ENCODE measurements around the gene TRNT1.

The TRNT1 gene

GRCh38 chr3:3105246-3105645, 21.5 kb upstream of the TRNT1 start:
- H3K27ac Mint-ChIP-seq = no peak overlapping the region
- no peaks in the 10 kb centered on the region for H3K9me3 Mint-ChIP-seq
- H3K4me3 Mint-ChIP-seq = no peak overlapping the region
- H3K27me3 Mint-ChIP-seq = peaks cover 3% of the 10 kb centered on the region
- no peak for DNase-seq
- peaks cover 14% of the 10 kb centered on the region for H3K4me1 Mint-ChIP-seq
- no peaks in the 10 kb centered on the region for H3K36me3 Mint-ChIP-seq (ENCODE audit: low read depth)
- no peak for ATAC-seq

GRCh38 chr3:3105815-3106214, 20.9 kb upstream of the TRNT1 start:
- Mint-ChIP-seq H3K4me1 (peaks cover 19% of the 10 kb centered on the region), H3K9me3 (no peaks in the 10 kb centered on the region), H3K27me3 (peaks cover 3% of the 10 kb centered on the region), H3K36me3 (ENCODE audit: low read depth) (no peaks in the 10 kb centered on the region), H3K27ac (no peak overlapping the region), H3K4me3 (no peak overlapping the region)
- ATAC-seq (no peak), DNase-seq (no peak)

GRCh38 chr3:3107181-3107580, 19.6 kb upstream of the TRNT1 start:
- Mint-ChIP-seq H3K27me3 (peaks cover 3% of the 10 kb centered on the region), H3K36me3 (ENCODE audit: low read depth) (no peaks in the 10 kb centered on the region), H3K9me3 (no peaks in the 10 kb centered on the region), H3K4me3 (no peak overlapping the region), H3K4me1 (peaks cover 18% of the 10 kb centered on the region), H3K27ac (no peak overlapping the region)
- ATAC-seq (no peak), DNase-seq (no peak)

GRCh38 chr3:3107858-3108257, 18.9 kb upstream of the TRNT1 start:
- no peak overlapping the region for H3K27ac Mint-ChIP-seq
- peaks cover 3% of the 10 kb centered on the region for H3K27me3 Mint-ChIP-seq
- ATAC-seq (no peak), DNase-seq (no peak)
- H3K36me3 Mint-ChIP-seq (ENCODE audit: low read depth) = no peaks in the 10 kb centered on the region
- H3K4me1 Mint-ChIP-seq = peaks cover 18% of the 10 kb centered on the region
- no peaks in the 10 kb centered on the region for H3K9me3 Mint-ChIP-seq
- H3K4me3 Mint-ChIP-seq = no peak overlapping the region

- H3K27me3 Mint-ChIP-seq = peaks cover 3% of the 10 kb centered on the region
- ATAC-seq = peak; percentile 40
- peaks cover 18% of the 10 kb centered on the region for H3K4me1 Mint-ChIP-seq
- DNase-seq = no peak
- no peaks in the 10 kb centered on the region for H3K36me3 Mint-ChIP-seq (ENCODE audit: low read depth)
- no peak overlapping the region for H3K27ac Mint-ChIP-seq
- H3K4me3 Mint-ChIP-seq = peak overlapping the region; percentile 7
- H3K9me3 Mint-ChIP-seq = no peaks in the 10 kb centered on the region
Measured at GRCh38 chr3:3109407-3110298, 17.1 kb upstream of the TRNT1 start.

GRCh38 chr3:3110299-3110630, 16.5 kb upstream of the TRNT1 start, which contains the start of gene IL5RA:
TSS of gene IL5RA (minus strand) at chr3:3110374. CDS start at chr3:3104984, 5,390 bp downstream.
- ATAC-seq = no peak
- Mint-ChIP-seq H3K4me1 (peaks cover 18% of the 10 kb centered on the region), H3K27me3 (no peaks in the 10 kb centered on the region), H3K27ac (no peak within 1 kb of the TSS), H3K4me3 (peak within 1 kb of the TSS; percentile 7), H3K36me3 (ENCODE audit: low read depth) (no peaks in the 10 kb centered on the region), H3K9me3 (no peaks in the 10 kb centered on the region)
- no peak for DNase-seq

- ATAC-seq = no peak
- Mint-ChIP-seq H3K36me3 (ENCODE audit: low read depth) (no peaks in the 10 kb centered on the region), H3K27me3 (no peaks in the 10 kb centered on the region), H3K9me3 (no peaks in the 10 kb centered on the region), H3K4me1 (peaks cover 16% of the 10 kb centered on the region), H3K4me3 (no peak overlapping the region), H3K27ac (no peak overlapping the region)
- no peak for DNase-seq
Measured at GRCh38 chr3:3110749-3111361, 15.9 kb upstream of the TRNT1 start.

- H3K9me3 Mint-ChIP-seq = no peaks in the 10 kb centered on the region
- no peak for ATAC-seq
- no peaks in the 10 kb centered on the region for H3K36me3 Mint-ChIP-seq (ENCODE audit: low read depth)
- DNase-seq = no peak
- no peak overlapping the region for H3K4me3 Mint-ChIP-seq
- no peaks in the 10 kb centered on the region for H3K27me3 Mint-ChIP-seq
- H3K27ac Mint-ChIP-seq = no peak overlapping the region
- H3K4me1 Mint-ChIP-seq = peaks cover 15% of the 10 kb centered on the region
Measured at GRCh38 chr3:3113042-3113709, 13.6 kb upstream of the TRNT1 start.

GRCh38 chr3:3117651-3118050, 9.1 kb upstream of the TRNT1 start:
- Mint-ChIP-seq H3K27me3 (no peaks in the 10 kb centered on the region), H3K4me1 (peaks cover 6% of the 10 kb centered on the region), H3K36me3 (ENCODE audit: low read depth) (no peaks in the 10 kb centered on the region), H3K27ac (no peak overlapping the region), H3K4me3 (no peak overlapping the region), H3K9me3 (no peaks in the 10 kb centered on the region)
- ATAC-seq = no peak
- DNase-seq = no peak

GRCh38 chr3:3119393-3119851, 7.3 kb upstream of the TRNT1 start:
- H3K9me3 Mint-ChIP-seq = no peaks in the 10 kb centered on the region
- no peak for DNase-seq
- peak; percentile 88 for ATAC-seq
- no peaks in the 10 kb centered on the region for H3K36me3 Mint-ChIP-seq (ENCODE audit: low read depth)
- H3K27ac Mint-ChIP-seq = no peak overlapping the region
- H3K4me1 Mint-ChIP-seq = peaks cover 6% of the 10 kb centered on the region
- H3K4me3 Mint-ChIP-seq = no peak overlapping the region
- H3K27me3 Mint-ChIP-seq = no peaks in the 10 kb centered on the region

- H3K36me3 Mint-ChIP-seq (ENCODE audit: low read depth) = peaks cover 40% of the 10 kb centered on the region
- DNase-seq = no peak
- H3K9me3 Mint-ChIP-seq = no peaks in the 10 kb centered on the region
- ATAC-seq = no peak
- H3K4me1 Mint-ChIP-seq = peaks cover 42% of the 10 kb centered on the region
- H3K27me3 Mint-ChIP-seq = no peaks in the 10 kb centered on the region
- H3K27ac Mint-ChIP-seq = peak overlapping the region; percentile 99
- H3K4me3 Mint-ChIP-seq = peak overlapping the region; percentile 97
Measured at GRCh38 chr3:3125977-3126376, 763 bp upstream of the TRNT1 start.

- DNase-seq (peak; percentile 35), ATAC-seq (peak; percentile 57)
- no peaks in the 10 kb centered on the region for H3K27me3 Mint-ChIP-seq
- no peaks in the 10 kb centered on the region for H3K9me3 Mint-ChIP-seq
- H3K36me3 Mint-ChIP-seq (ENCODE audit: low read depth) = peaks cover 45% of the 10 kb centered on the region
- peak overlapping the region; percentile 97 for H3K4me3 Mint-ChIP-seq
- peaks cover 42% of the 10 kb centered on the region for H3K4me1 Mint-ChIP-seq
- peak overlapping the region; percentile 99 for H3K27ac Mint-ChIP-seq
Measured at GRCh38 chr3:3127432-3128010, 781 bp downstream of the TRNT1 start.

- H3K4me3 Mint-ChIP-seq = peak overlapping the region; percentile 97
- ATAC-seq (no peak), DNase-seq (no peak)
- H3K27me3 Mint-ChIP-seq = no peaks in the 10 kb centered on the region
- H3K36me3 Mint-ChIP-seq (ENCODE audit: low read depth) = peaks cover 58% of the 10 kb centered on the region
- H3K27ac Mint-ChIP-seq = no peak overlapping the region
- H3K4me1 Mint-ChIP-seq = peaks cover 62% of the 10 kb centered on the region
- H3K9me3 Mint-ChIP-seq = no peaks in the 10 kb centered on the region
Measured at GRCh38 chr3:3129579-3129978, 2.8 kb downstream of the TRNT1 start.

- H3K4me3 Mint-ChIP-seq = peak overlapping the region; percentile 13
- H3K36me3 Mint-ChIP-seq (ENCODE audit: low read depth) = peaks cover 71% of the 10 kb centered on the region
- no peak overlapping the region for H3K27ac Mint-ChIP-seq
Measured at GRCh38 chr3:3133500-3133899, 6.8 kb downstream of the TRNT1 start.

More at GRCh38 chr3:3133500-3133899, 6.8 kb downstream of the TRNT1 start:
- no peaks in the 10 kb centered on the region for H3K9me3 Mint-ChIP-seq
- ATAC-seq (no peak), DNase-seq (no peak)
- no peaks in the 10 kb centered on the region for H3K27me3 Mint-ChIP-seq
- peaks cover 57% of the 10 kb centered on the region for H3K4me1 Mint-ChIP-seq
